GM12875 (cell line): ENCODE data around the gene SULT1B1.

ENCODE experiments used
- H3K4me3 ChIP-seq: one replicate; pipeline ENCODE4 v1.5.1; 2011; ENCODE audit warnings: low read depth, low read length, control low read depth
- TF ChIP-seq, protein P1 (sequence below): IDR thresholded peaks from 2 replicates; pipeline ENCODE4 v1.5.1; 2011; ENCODE audit warnings: low read depth, mild to moderate bottlenecking, control low read depth, inconsistent platforms, low read length, moderate library complexity, borderline replicate concordance; ENCODE audit not compliant: insufficient read depth

Gene SULT1B1

DNA sequence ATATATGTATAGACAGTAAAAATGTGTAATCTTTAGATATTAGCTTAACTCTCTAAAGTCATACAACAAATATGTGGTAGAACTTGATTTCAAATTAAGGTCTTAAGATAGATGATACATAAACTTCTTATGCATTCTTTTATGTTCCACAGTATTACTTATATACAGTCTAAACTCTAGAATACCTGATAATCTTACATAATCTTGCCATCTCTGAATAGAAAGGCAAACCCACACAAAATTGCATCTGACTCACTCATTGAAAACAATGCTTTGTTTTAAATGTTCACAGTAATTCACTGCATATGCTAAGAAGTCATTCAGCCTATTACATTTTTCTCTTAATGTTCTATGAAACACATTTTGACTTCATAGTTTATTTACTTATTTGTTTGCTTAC, 10.1 kb downstream of the SULT1B1 start:
- no peak overlapping the region for H3K4me3 ChIP-seq
- TF ChIP-seq, protein P1, sequence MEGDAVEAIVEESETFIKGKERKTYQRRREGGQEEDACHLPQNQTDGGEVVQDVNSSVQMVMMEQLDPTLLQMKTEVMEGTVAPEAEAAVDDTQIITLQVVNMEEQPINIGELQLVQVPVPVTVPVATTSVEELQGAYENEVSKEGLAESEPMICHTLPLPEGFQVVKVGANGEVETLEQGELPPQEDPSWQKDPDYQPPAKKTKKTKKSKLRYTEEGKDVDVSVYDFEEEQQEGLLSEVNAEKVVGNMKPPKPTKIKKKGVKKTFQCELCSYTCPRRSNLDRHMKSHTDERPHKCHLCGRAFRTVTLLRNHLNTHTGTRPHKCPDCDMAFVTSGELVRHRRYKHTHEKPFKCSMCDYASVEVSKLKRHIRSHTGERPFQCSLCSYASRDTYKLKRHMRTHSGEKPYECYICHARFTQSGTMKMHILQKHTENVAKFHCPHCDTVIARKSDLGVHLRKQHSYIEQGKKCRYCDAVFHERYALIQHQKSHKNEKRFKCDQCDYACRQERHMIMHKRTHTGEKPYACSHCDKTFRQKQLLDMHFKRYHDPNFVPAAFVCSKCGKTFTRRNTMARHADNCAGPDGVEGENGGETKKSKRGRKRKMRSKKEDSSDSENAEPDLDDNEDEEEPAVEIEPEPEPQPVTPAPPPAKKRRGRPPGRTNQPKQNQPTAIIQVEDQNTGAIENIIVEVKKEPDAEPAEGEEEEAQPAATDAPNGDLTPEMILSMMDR, result no peak

DNA sequence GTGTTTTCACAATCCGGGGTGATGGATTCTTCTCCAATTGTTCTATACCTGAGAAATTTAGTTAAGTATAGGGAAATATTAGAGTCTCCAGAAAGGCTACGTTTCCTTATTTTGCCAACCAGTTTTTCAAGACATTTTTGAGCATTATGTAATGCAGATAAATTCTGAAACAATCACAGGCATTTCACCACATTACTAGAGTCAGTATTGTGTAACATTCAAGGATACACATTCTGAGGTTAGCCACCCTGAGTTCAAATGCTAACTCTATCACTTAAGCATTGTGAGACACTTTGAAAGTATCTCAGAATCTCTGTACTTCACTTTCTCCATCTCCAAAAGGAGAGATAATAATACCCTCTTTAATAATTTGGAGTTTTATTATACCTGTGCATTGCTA, 10.6 kb downstream of the SULT1B1 start:
- H3K4me3 ChIP-seq, result no peak overlapping the region
- TF ChIP-seq, protein P1, result no peak

DNA sequence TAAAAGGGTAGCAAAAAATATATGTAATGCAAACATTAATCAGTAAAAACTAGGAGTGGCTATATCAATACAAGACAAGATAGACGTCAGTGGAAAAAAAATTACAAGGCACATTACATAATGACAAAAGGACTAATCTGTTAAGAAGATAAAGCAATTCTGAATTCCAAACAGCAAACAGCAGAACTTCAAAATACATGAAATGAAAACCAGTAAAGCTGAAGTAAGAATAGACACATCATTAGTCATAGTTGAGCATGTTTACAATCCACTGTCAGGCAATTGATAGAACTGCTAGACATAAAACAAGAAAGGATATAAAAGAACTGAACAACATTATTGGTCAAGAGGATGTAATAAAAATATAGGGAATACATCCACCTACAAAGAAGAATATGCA, 12.2 kb downstream of the SULT1B1 start:
- no peak overlapping the region for H3K4me3 ChIP-seq
- TF ChIP-seq, protein P1, result no peak

DNA sequence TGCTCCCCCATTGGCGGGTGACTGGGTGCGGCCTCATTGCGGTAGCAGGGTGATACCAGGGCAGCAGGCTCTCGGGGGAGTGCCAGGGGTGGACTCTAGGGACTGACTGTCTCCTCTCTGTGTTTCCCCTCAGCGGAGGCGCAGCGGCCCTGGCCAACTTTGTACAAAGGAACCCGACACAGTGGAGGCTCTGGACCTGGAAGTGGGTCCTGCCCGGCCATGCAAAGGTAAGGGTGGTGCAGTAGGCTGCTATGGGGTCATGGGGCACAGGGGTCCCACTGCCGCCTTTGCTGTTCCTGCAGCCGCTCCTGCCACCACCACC, 16.3 kb downstream of the SULT1B1 start:
- TF ChIP-seq, protein P1, result no peak
- H3K4me3 ChIP-seq, result no peak overlapping the region

DNA sequence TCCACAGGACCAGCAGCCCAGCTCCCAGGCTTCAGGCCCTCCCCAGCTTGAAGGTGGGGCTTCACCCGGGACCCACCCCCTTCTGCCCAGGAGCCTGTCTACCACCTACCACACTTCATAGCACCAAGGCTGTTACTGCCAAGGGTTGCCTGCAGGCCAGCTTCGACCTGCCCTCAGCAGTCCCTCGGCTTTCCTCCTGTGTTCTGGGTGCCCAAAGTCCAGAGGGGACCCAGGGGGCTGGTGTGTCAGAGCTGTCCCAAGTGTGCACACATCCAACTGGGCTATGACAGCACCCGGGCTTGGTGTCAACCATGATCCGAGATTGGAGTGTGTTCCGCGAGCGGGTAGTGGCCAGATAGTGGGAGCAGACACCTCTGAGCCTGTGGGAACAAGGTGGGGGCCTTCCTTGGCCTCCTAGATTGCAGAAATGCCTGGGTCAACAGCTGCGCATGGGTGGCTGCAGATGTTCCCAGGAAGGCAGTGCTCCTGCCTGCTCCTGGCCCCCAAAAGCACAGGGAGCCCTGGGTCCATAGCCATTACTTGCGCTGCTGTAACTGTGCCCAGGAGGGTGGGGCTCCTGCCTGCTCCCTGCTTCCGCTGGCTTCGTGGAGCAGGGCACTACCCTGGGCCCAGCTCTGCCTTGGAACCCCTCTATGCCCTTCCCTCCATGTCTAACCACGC, 16.8 kb downstream of the SULT1B1 start:
- TF ChIP-seq, protein P1, result no peak
- H3K4me3 ChIP-seq, result no peak overlapping the region

DNA sequence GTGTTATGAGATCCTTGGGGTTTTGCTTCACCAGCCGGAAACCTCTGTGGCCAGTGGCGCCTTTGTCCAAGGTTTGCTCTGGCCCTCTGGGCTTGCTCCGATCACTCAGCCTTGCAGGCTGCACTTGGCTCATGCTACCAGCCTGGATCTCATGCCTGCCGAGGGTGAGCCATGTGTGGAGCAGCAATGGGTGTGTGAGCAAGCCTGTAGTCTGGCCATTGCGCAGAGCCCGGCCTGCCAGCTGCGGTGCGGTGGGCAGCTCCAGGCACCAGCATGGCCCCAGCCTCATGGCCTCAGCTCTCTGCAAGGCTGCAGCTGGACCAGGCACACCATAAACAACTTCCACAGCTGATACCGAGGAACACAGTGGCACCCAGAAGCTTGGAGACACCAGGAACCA, 17.8 kb downstream of the SULT1B1 start:
- TF ChIP-seq, protein P1, result no peak
- no peak overlapping the region for H3K4me3 ChIP-seq

DNA sequence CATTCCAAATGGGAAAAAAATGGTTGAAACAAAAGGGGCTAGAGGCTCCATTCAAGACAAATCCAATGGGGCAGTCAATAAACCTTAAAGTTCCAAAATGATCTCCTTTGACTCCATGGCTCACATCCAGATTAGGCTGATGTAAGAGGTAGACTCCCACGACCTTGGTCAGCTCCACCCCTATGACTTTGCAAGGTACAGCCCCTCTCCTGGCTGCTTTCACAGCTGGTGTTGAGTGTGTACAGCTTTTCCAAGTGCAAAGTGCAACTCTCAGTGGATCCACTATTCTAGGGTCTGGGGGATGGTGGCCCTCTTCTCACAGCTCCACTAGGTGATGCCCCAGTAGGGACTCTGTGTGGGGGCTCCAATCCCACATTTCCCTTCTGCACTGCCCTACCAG, 21.5 kb downstream of the SULT1B1 start:
- TF ChIP-seq, protein P1, result no peak
- no peak overlapping the region for H3K4me3 ChIP-seq
